LNCAP (cell line): Measurements from ENCODE around the gene ST6GALNAC3.

Source experiments
- TF ChIP-seq, protein P1 (sequence below): fragments of 450-650 bp; IDR thresholded peaks from 2 replicates; pipeline ENCODE4 v1.5.1; 2017; ENCODE audit warnings: mild to moderate bottlenecking

The ST6GALNAC3 gene

DNA sequence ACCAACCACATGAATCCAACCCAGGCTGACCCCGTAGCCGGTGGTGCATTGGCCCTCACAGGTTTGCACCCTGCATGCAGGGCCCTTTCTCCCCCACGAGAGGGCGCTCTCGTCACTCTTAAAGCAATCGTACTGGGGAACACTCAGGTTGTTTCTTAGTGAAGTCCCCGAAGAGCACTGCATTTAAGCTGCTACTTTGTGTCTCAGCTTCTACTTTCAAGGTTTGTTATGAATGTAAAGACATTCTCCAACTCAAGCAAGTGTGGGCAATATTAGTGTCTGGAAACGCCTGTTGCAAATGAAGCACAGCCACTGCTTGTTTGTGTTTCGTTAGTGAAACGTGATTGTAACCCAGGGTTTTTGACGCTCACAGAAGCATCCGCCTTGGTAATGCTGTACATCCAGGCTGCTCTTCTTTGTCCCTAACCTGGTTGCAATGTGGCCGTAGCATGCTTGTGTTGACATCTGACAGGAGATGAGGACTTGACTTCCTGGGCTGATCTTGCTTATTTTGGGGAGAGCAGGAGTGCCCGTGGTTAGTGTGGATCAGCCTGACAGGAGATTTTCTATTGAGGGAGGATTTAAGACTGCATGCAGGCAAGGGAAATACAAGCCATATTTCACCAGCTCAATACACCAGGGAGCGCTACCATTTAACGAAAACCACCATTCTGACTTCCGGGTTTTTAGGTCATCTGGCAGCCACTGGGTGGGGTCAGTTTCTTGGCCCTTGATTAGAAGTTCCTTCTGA lies 79.8 kb downstream of the ST6GALNAC3 start:
- TF ChIP-seq, protein P1, sequence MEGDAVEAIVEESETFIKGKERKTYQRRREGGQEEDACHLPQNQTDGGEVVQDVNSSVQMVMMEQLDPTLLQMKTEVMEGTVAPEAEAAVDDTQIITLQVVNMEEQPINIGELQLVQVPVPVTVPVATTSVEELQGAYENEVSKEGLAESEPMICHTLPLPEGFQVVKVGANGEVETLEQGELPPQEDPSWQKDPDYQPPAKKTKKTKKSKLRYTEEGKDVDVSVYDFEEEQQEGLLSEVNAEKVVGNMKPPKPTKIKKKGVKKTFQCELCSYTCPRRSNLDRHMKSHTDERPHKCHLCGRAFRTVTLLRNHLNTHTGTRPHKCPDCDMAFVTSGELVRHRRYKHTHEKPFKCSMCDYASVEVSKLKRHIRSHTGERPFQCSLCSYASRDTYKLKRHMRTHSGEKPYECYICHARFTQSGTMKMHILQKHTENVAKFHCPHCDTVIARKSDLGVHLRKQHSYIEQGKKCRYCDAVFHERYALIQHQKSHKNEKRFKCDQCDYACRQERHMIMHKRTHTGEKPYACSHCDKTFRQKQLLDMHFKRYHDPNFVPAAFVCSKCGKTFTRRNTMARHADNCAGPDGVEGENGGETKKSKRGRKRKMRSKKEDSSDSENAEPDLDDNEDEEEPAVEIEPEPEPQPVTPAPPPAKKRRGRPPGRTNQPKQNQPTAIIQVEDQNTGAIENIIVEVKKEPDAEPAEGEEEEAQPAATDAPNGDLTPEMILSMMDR, result peak; percentile 96

DNA sequence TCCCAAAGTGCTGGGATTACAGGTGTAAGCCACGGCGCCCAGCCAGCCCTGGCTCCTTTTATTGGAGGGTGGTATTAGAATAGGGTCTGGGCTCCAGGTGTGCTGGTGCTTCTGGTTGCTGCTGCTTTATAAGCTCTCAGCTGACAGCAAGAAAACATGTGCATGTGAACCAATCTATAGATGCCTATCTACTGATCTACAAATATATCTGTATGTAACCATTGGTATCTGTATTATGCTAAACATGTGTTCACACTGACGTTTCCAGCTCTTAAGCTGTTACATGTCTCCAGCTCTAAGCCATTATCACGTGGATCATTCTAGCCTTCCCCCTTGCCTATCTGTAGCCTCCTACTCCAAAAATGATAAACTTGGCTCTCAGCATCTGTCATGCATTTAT lies 82.4 kb downstream of the ST6GALNAC3 start:
- TF ChIP-seq, protein P1, result no peak

DNA sequence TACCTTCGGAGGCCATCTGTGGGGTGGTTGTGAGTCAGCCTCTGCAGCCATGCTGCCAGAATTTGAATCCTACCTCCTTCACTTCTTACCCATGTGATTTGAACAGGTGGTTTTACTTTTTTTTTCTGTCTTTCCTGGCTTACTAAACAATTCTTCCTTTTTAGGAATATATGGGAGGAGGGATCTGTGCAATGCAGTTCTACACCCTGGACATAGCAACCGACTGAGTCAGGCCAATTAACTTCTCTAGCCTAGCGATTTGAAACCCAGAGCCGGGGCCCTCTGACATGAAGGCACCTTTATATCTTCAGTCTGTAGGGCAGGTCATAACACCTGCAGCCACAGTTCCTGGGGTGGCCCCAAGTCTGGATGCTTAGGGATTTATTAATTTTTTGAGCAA lies 83.6 kb downstream of the ST6GALNAC3 start:
- TF ChIP-seq, protein P1, result no peak

DNA sequence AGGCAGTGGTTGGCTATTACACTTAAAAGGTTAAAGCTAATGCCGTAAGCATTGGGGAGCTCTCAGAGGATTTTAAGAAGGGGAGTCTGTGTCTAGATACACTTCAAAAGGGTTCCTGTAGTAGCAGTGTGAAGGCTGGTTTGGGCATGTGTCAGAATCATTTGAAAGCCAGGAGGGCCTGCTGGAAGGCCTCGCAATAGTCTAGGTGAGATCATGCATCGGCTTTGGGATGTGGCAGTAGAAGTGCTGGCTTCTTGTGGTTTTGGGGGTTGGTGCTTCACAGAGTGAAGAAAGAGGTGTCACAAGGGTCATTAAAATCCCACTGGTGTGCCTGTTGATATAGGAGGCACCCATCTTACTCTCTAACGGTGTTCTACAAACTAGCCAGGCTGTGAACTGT lies 85.7 kb downstream of the ST6GALNAC3 start:
- TF ChIP-seq, protein P1, result no peak

DNA sequence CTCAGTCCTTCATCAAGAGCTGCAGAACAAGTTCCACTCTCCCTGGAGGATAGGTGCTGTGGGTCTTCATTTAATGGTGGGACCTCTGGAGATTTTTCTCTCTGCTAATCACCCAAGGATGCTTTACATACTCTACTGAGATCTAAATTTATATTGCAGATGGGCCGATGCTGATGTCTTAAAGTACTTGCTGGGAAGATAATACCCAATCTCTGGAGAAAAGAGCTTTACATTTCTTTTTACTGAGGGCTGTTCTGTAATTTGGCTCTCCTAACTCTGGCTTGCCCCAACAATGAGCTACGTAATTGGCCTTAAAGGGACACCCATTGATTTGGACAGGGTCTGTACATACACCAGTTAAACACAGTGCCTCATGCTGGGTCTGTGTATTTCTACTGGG lies 86.9 kb downstream of the ST6GALNAC3 start:
- TF ChIP-seq, protein P1, result no peak

DNA sequence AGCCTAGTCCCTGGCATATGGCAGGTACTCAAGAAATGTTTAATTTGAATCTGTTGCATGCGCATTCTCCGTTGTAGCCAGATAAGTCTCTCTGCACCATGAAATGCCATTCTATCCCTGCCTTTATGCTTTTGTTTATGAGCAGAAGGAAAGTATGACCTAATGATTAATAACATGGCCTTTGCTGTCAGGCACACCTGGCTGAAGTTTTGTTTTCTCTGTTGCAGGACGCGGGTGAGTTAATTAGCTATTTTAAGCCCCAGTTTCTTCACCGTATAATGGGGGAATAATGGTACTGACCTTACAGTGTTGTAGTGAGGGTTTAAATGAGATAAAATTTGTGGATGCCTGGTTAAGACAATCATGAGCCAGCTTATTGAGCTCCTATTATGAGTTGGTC lies 87.7 kb downstream of the ST6GALNAC3 start:
- TF ChIP-seq, protein P1, result no peak

DNA sequence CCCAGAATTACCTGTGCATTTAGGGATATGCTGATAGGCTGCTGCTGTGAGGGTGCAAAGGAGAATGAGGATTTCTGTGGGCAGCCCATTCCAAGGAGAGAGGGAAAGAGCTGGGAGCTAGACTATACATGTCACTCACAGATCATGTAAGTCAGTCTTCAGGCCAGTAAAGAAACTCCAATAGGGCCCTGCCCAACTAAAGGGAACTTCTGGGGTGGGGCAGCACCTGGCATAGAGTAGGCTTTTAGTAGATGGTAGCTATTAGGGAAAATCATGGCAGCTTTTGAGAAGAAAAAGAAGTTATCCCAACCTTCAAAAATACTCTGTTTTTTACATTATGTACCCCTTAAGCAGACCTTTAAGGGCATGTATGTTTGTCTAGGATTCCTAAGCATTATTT lies 89.6 kb downstream of the ST6GALNAC3 start:
- TF ChIP-seq, protein P1, result no peak

DNA sequence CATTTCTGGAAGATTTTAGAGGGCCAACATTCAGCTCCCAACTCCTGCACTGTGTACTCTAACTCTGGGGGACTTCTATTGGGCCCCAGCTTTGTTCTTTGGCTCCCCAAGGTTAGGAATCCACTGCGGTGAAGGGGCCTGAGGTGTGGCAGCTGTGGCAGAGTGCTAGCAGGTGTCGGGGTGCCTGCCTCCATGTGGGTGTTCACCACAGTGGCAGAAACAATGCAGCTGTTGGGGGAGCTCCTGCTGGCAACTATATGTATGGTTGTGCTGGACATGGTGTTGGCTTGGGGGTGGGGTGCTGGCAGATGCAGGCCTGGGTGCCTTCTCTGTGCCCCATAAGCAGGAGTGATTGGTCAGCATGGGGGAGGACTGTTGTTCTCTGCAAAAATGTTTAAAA lies 95.5 kb downstream of the ST6GALNAC3 start:
- TF ChIP-seq, protein P1, result no peak
